CD4-positive, alpha-beta T cell treated with Interleukin-10 for 1 hour (primary cell): ENCODE measurements around the gene ELL.
A peak's percentile ranks its signal among the peaks of the same experiment; 100 is the strongest.

ENCODE experiments used
- DNase-seq: peaks from one replicate; pipeline ENCODE4 v3.0.0-alpha.2; 2020

The ELL gene

DNA sequence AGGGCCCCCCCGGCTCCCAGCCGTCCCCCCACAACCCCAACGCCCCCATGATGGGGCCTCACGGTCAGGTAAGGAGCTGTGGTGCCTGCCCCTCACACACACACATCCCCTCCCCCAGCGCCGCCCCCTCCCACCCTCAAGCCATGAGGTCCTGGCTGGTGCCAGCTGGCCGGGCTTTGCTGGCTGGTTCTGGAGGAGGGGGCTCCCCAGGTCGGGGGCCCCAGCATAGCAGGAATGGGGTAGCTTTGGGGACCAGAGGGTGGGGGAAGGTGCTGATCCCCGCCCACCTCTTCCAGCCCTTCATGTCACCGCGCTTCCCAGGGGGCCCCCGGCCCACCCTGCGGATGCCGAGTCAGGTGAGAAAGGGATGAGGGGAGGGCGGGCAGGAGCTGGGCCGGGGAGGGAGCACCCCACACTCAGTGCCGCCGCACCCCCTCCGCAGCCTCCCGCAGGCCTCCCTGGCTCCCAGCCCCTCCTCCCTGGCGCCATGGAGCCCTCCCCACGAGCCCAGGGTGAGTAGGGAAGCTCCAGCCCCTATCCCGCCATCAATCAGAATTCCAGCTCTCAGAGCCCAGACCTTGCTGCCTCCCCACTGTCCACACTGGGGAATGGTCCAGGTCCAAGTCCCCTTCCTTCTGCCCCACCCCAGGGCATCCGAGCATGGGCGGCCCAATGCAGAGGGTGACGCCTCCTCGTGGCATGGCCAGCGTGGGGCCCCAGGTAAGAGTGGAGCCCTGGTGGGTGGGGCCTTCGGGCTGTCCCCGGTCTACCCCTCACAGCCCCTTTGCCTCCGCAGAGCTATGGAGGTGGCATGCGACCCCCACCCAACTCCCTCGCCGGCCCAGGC is 90.3 kb downstream of the ELL start:
- no peak for DNase-seq

DNA sequence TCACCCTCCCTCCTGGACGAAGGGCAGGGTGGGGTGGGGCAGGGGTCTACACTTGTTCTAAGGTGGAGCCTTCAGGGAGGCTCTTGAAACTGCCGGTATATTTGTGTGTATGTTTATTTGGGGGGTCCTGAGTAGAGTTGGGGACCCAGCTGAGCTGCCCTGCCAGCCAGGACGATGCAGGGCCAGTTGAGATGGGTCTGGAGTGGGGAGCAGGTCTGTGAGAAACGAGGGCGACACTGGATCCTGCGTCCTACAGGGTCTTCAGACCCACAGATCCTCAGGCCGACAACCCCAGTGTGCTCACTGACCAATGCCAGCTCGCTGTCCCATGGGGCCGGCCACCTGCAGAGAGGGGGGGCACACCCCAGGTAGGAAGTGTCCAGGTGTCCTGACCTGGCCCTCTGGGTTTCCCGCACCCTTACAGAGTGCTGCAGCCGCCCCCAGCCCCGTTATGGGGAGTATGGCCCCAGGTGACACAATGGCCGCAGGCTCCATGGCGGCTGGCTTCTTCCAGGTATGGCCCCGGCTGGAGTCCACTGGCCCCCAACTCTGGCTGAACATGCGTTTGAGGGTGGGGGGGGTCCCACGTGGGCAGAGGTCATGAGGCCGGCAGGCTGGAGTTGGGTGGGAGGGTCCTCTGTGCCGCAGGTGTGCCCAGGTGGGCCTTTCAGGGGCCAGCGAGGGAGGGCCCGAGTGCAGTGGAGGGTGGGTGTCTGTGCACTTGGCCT is 91.3 kb downstream of the ELL start:
- DNase-seq: no peak

DNA sequence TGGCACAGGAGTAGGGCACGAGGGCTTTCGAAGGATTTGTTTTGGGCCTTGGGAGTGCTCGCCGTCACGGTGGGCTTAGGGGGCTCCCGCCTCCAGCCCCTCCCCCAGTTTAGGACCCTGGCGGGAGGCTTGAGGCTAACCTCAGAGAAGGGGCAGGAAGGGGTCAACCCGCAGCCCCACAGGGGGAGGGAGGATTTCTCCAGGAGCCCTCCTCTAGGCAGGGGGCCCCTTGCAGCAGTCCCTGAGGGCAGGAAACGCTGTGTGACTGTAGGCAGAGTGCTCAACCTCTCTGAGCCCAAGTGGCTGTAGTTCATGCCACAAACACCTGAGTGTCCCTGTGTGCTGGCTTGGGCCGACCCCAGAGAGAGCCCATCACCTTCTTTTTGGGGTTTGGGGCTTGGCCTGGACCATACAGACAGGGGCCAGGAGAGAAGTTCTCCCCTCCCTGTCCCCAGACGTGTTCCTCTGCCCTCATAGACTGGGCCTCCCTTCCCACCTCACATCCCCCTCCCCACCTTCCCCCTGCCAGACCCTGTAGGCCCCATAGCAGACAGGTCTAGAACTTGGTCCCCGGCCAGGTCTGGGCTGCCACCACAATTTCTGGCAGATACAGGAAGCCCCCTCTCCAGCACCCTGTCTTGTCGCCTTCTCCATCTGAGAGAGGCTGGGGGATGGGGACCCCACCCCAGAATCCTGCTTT is 92.0 kb downstream of the ELL start:
- peak; percentile 49 for DNase-seq

DNA sequence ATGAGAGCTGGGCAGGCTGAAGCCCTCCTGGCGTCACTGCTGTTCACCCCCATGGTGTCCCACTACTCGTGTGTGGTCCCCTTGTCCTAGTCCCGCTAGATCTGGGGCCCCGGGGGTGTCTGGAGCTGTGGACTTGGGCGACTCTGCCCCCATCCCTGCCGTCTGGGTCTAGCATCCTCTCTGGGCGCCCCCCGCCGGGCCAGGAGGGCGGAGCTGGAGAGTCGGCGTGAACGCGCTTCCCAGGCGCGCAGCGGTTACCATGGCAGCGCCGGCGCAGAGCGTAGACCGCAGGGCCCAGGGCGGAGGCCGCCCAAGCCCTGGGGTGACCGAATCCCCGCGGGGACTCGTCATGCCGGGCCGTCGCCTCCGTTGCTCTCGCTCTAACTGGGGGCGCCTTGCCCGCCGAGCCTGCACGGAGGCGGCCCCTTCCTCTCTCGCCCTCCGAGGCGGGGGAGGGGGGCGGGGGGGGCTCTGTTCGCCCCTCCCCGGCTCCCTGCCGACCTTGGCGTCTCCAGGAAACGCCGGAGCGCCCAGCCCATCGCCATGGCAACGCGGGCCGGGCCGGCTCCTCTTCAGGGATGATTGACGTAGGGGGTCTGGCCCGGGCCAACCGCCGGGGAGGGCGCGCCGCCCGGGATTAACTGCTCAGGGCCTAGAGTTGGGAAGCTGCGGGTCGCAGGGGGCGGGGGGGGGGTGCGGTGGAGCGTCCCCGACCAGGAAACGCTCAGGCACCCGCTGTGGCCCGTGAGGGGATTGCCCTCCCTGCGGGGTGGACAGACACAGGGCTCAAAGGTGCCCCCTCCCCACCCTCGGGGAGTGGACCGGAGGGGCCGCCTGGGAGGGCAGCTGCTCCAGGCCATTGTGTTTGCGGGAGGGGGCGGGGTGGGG is 92.8 kb downstream of the ELL start:
- DNase-seq: peak; percentile 92

DNA sequence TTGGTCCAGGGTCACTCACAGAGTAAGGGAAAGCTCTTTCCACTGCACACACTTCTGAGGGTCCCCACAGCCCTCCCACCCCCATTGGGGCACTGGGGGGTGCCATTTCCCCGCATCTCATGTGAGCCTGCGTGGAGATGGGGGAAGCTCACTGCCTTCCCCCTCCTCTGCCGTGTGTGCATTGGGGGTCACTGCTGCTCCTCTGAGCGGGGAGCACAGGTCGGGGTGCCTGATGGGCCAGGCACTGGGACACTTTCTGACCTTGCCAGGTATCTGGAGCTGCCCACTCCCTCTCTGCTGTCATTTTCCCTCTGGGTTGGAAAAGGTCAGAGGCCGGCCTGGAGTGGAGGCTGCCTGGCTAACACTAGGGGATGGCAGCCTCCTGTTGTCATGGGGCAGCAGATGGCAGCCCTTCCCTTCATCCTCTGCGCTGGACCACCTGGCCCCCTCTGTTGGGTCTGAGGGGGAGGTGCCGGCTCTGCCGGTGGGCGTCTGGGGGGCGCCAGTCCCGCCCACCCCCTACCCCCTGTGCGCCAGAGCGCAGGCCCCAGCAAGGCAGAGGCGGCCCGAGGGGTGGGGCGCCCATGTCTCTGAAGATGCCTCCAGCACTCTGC is 93.6 kb downstream of the ELL start:
- DNase-seq: no peak

DNA sequence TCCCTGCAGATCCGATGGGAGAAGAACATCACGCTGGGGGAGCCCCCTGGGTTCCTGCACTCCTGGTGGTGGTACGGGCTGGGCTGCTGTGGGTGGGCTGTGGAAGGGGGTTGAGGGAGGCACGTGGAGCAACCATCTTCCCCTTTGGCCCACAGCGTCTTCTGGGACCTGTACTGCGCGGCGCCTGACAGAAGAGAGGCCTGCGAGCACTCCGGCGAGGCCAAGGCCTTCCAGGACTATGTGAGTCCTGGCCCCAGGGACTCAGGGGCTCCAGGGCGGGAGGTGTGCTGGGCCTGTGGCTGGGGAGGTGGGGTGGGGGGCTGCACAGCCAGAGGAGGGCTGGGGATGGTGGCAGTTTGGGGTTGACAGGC is 94.1 kb downstream of the ELL start:
- DNase-seq: no peak

DNA sequence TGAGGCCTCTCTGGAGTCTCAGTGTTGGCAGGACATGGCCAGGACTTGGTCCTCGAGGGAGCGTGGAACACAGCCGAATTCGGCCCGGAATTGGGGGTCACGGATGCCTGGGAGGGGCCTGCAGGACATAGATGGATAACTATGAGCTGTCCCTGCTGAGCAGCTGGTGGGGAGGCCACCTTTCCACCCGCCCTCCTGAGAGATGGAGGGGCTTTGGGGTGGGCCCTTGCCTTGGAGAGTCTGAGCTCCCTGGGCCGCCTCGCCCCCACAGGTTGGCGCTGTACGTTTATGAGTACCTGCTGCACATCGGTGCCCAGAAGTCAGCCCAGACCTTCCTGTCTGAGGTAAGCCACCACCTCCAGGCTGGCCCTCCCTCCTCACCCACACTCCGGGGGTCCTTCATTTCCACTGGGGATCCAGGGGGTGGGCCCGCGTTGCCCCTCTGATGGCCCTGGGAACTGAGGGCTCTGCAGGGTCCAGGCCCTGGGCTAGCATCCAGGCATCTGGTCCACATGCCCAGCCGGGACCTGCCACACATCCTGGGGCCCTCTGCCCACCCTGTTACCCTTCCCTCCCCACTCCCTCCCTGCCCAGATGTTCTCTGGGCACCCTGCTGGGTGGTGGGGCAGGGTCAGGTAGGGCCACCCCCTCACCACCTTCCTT is 94.7 kb downstream of the ELL start:
- no peak for DNase-seq

DNA sequence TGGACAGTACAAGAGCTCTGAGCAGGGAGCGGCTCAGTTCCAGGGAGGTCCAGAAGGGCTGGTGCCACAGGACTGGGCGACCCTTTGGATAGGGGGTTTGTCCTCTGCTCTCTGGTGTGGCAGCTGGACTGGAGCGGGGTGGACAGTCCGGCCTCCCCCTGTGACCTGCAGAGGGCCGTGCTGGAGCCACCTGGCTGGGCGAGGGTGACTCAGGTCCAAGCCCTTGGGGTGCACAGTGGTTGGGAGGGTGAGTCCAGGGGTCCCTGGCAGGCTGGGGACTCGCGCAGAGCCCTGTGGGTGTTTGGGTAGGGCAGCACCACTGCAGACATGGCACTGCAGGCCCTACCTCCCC is 95.5 kb downstream of the ELL start:
- DNase-seq: no peak

DNA sequence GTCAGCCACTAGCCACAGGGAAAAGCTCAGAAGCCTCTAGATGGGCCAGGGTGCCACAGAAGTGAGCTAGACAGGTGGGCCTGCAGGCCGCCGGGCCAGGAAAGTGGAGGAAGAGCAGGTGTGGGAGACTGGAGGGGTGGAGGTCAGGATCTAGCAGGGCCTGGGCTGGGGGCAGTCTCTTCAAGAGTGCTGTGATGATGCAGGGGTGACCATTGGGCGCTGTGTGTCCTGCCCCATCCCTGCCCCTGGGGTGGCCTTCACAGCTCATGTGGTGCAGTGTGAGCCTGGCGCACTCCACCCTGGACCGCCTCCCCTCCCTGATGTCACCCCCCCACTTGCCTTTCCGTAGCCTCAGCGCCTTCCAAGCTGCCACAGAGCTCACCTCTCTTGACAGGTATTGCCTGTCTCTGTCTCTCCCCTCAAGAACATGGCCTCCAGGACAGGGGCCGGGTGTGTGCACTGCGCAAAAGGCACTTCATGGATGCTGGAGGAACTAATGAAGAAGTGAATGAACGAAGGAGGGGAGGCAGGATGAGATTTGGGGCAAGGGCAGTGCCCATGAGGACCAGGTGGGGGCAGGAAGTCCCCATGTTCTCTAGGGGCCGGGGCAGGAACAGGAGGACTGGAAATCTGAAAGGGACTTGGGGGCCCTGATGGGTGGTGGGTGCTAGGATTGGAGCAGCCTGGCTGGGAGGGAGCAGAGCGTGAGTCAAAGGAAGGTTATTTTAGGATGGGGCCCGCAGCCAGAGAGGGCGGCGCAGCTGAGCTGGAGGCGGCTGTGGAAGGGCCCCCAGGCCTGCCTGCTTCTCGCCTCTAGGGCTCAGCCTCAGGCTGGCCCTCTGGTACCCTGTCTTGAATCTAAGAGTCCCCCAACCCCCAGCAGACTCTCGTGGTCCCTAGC is 96.1 kb downstream of the ELL start:
- no peak for DNase-seq

DNA sequence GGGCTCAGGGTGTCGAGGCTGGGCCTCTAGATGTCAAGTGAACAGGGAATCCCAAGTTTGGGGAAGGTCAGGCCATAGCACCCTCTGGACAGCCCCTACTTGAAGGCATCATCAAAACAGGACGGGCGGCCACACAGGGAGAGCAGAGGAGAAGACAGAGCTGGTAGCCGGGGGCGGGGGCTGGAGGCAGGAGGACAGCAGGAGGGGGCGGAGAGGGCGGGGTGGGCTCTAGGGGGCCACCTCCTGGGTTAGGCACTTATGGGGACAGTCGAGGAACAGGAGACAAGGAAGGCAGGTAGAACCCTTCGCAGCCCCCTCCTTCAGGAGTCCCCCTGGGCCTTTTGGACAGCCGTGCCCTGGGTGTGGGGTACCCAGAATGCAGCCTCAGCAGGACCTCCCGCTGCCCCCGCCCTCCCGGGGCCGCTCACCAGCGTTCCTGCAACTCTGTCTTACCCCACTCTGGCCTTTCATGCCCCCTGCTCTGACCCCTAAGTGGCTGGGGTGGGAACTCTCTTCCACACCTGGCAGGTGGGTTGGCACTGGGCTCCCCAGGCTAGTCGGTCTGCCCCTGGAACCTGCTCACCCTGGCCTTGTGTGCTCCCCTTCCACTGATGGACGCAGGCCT is 96.9 kb downstream of the ELL start:
- no peak for DNase-seq

DNA sequence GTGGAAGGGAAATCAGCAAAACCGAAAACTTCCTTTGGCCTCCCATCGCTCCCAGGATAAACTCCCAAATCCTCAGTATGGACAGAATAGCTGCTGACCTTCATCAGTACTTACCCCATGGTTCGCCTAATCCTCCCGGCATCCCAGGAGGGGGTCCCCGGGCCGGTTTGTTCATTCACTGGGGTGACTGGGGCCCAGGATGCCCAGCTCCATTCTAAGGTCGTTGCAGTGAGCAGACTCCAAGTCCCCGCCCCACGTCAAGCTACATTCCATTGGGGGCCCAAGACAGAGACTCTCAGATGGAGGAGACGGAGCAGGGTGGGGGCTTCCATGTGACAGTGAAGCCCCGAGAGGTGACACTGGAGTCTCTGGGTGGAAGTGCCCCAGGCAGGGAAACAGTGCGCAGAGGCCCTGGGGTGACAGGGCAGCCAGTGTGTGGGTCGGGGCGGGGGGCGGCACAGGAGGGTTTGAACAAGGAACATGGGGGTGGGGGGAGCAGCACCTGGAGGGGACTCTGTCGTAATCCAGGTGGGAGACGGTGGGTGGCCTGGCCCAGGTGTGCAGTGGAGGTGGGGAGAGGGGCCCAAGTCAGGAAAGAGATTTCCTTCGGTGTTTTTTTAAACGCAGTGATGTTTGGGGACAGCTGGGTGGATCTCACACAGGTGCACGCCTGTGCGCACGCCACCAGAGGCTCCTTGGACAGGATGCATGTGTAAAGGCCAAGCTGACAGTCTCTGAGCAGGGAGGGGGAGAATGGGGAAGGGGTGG is 97.6 kb downstream of the ELL start:
- no peak for DNase-seq

DNA sequence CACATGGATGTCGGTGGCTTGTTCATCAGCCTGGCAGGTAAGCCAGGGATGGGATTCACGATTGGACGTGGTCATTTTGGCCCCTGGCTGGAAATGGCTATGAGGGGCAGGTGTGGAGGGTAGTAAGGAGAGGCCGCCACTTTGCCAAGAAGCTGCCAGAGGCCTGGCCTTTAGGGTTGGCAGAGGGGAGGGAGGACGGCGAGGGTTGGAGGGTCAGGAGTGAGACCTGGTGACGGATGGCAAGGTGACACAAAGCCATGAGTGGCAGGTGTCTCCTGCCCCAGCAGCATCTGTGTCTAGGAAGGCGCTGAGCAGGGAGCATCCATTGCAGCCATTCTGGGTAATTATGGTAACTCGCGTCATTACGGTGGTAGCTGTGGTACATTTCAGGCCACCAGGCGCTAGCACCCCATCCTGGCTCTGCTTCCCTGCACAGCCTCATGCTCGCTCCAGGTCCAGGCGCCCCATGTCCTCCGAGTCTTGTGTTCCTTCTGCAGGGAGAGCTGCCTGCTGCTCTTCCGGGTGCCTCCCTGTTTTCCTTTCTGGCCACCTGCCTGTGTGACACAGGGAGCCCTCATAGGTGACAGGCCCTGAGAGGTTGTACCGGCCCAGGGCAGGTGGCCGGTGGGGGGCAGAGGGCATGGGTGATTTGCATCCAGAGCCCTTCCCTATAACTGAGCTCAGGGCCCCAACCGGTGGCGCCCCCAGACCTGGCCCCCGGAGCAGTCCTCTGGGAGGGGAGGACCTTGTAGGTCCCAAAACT is 98.4 kb downstream of the ELL start:
- no peak for DNase-seq

DNA sequence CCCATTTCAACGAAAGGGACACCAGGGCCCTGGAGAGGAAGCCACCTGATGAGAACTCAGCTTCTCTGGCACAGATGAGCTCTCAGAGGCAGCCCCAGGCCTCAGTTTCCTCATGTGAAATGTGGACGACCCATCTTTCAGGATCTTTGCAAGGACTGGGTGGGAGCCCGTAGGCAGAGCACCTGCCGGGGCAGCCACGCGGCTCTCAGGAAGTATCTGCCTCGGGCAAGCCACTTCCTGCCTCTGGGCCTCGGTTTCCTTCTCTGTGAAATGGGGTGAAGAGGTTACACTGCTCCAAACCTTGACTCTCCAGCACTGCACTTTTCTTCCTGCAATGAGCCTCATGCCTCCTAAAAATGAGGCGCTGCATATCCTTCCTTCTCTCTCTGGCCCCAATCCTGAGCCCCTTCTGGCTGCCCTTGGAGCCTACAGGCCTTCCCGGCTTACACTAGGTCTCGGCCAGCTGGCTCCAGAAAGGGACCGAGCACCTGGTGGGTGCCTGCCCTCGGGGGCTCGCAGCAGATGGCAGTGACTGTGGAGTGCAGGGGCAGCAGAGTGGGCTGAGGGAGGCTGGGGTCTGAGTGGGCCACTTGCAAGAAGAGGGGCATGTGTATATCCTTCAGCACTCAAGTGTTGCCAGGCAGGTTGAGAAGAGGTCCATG is 99.2 kb downstream of the ELL start:
- peak; percentile 62 for DNase-seq

DNA sequence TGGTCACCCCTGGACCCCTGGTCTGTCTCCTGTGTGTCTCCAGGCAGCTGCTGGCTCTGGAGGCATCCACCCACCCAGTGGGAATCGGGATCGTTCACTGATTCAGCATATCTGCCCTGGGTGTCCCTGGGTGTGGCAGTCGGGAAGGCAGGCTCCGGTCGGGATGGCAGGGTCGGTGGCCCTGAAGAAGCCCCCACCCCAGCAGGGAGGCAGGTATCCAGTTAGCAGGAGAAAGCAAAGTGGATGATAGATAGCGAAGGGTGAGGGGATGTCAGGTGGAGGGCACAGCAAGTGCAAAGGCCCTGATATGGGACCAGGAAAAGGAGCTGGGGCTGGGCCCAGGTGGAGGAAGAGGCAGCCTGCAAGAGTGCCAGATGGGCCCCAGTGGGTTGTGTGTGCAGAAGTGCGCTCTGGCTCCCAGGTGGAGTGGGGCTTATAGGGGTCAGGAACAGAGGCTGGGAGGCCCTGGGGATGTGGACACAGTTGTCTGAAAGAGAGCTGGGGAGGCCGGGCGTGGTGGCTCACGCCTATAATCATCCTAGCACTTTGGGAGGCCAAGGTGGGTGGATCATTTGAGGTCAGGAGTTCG is 100.4 kb downstream of the ELL start:
- DNase-seq: no peak

DNA sequence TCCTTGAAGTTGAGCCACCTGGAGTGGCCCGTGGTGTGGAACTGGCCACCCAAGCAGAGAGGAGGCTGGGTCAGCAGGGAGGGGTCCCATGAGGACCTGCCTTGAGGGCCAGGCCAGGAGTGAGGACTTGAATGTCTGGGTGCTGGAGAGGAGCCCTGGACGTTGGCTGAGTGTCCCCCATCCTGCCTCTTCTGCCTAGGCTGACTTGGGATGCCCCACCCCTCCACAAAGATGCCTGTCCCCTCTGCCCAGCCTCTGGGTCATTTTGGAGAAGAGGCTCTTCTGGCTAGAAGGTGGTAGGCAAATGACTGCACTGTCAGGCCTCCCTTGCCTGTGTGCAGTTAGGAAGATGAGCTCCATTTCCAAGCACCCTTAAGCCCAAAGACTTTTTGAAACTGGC is 100.9 kb downstream of the ELL start:
- no peak for DNase-seq

DNA sequence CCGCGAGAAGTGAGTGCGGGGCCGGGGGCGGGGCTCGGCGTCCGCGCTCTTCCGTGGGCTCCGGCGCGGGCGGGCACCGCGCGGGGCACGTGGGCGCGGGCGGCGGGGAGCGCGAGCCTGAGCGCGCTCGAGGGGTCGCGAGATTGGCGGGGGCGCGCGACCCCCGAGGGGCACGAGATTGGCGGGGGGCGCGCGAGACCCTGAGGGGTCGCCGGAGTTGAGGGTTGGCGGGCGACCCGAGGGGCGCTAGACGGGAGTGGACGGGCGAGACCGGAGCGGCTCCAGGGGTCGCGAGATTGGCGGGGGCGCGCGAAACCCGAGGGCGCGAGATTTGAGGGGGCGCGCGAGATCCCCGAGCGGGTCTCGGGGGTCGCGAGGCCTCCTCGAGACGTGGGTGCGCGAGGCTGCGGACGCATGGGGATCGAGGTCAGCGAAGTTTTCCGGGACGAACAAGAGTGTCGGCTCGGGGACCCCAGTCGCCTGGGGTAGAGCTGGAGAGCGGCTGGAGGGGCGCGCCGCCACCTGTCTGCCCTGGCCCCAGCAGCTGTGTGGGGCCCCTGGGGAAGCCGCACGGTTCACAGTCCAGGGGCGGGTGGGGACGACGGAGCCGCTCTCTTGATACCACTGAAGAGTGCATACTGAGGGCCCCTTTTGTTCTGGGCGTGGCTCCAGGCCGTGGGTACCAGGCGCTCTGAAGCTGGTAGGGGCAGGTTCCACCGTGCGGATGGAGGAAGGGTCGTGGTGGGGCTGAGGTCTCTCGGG is 102.0 kb downstream of the ELL start:
- DNase-seq: peak; percentile 61

DNA sequence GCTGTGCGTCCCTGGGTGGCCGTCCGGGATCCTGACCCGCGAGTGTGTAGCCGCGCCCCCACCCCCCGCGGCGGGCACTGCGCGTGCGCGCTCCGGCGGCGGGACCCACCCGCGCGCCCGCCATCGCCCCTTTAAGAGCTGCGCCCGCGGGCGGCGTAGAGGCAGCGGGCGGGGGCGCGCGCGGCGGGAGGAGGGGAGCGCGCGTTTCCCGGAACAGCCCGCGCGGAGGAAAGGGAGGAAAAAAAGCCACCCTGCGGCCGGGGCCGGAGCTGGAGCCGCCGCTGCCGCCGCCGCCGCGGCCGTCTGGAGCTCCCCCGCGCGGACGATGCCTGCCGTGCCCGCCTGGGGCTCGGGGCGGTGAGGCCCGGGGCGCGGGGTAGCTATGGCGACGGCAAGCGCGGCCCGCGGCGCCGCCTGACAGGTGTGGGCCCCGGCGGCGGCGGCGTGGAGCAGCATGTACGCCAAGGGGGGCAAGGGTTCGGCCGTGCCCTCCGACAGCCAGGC is 102.6 kb downstream of the ELL start, which contains the start of gene SSBP4:
TSS of gene SSBP4 (plus strand) at position 204 of the 504 bp plus-strand sequence. CDS start at position 455, 251 bp downstream.
- DNase-seq: peak; percentile 81
